HL-60 (cell line): ENCODE data around the gene TTC21A.

Experiments
- DNase-seq, 2 experiments: peaks; one replicate each; pipeline ENCODE4 v3.0.0-alpha.2; 2010 to 2020; ENCODE audit warnings: low read depth in 1 of 2, low spot score in 1 of 2
- H3K27ac ChIP-seq: fragments of 250-450 bp; sonication (Bioruptor Pico); replicated peaks from 2 replicates; pipeline ENCODE4 v1.5.1; 2020; ENCODE audit warnings: mild to moderate bottlenecking, moderate library complexity
- H3K27me3 ChIP-seq: fragments of 250-450 bp; sonication (Bioruptor Pico); 2 replicates; pipeline ENCODE4 v1.5.1; 2021; ENCODE audit warnings: mild to moderate bottlenecking, moderate library complexity; ENCODE audit not compliant: insufficient read depth, poor library complexity, severe bottlenecking
- H3K4me3 ChIP-seq: replicated peaks from 2 replicates; pipeline ENCODE4 v1.5.1; 2011; ENCODE audit warnings: mild to moderate bottlenecking, control low read depth, low read length; ENCODE audit not compliant: insufficient read depth
- CTCF ChIP-seq: IDR thresholded peaks from one replicate; pipeline ENCODE4 v1.5.1; 2011; ENCODE audit warnings: low read length, control low read depth, inconsistent platforms; ENCODE audit not compliant: insufficient read depth
- GABPA ChIP-seq: IDR thresholded peaks from 2 replicates; pipeline ENCODE4 v1.6.1; 2012; ENCODE audit warnings: low read depth
- POLR2AphosphoS5 ChIP-seq: IDR thresholded peaks from 2 replicates; pipeline ENCODE4 v1.6.1; 2012; ENCODE audit warnings: low read depth
- REST ChIP-seq: IDR thresholded peaks from 2 replicates; pipeline ENCODE4 v1.6.1; 2012; ENCODE audit warnings: low read depth; ENCODE audit not compliant: insufficient replicate concordance
- SPI1 ChIP-seq: IDR thresholded peaks from 2 replicates; pipeline ENCODE4 v1.6.1; 2012; ENCODE audit warnings: low read depth, mild to moderate bottlenecking, borderline replicate concordance

Gene TTC21A

GRCh38 chr3:39115870-39116269 is 8.4 kb downstream of the TTC21A start:
- H3K4me3 ChIP-seq: no peak overlapping the region
- TF ChIP-seq CTCF: no peak
- no peak for TF ChIP-seq SPI1
- TF ChIP-seq POLR2AphosphoS5: no peak
- TF ChIP-seq REST: no peak
- TF ChIP-seq GABPA: no peak
- no peak overlapping the region for H3K27ac ChIP-seq

GRCh38 chr3:39118079-39118478 is 10.6 kb downstream of the TTC21A start:
- no peak overlapping the region for H3K27ac ChIP-seq
- peak in 1 of 2 experiments; percentile 51 for DNase-seq
- H3K27me3 ChIP-seq: no peaks in the 10 kb centered on the region
- TF ChIP-seq POLR2AphosphoS5: no peak
- TF ChIP-seq SPI1: peak; percentile 48; the same call in 1 of the 2 replicates
- H3K4me3 ChIP-seq: no peak overlapping the region

More at GRCh38 chr3:39115870-39116269, 8.4 kb downstream of the TTC21A start:
- H3K27me3 ChIP-seq: no peaks in the 10 kb centered on the region
- DNase-seq: no peak

GRCh38 chr3:39118931-39119660 is 11.6 kb downstream of the TTC21A start:
- no peak for TF ChIP-seq POLR2AphosphoS5
- no peak for TF ChIP-seq SPI1
- no peak for TF ChIP-seq CTCF
- TF ChIP-seq GABPA: no peak
- TF ChIP-seq REST: no peak
- H3K27ac ChIP-seq: no peak overlapping the region
- no peak for DNase-seq

GRCh38 chr3:39121621-39122020 is 14.1 kb downstream of the TTC21A start:
- no peaks in the 10 kb centered on the region for H3K27me3 ChIP-seq
- H3K4me3 ChIP-seq: no peak overlapping the region
- peak in 1 of 2 experiments; percentile 23 for DNase-seq
- TF ChIP-seq CTCF (no peak), POLR2AphosphoS5 (no peak), SPI1 (peak; percentile 50; the same call in 1 of the 2 replicates), REST (no peak)
- H3K27ac ChIP-seq: no peak overlapping the region

More at GRCh38 chr3:39118931-39119660, 11.6 kb downstream of the TTC21A start:
- H3K4me3 ChIP-seq: no peak overlapping the region
- no peaks in the 10 kb centered on the region for H3K27me3 ChIP-seq
